Suppressor macrophage treated with lipopolysaccharide for 1 hour (primary cell): Measurements from ENCODE around the gene MYO1G.

Source experiments
- DNase-seq, 3 donors: peaks; one replicate each; pipeline ENCODE4 v3.0.0-alpha.2; 2020 to 2022

MYO1G gene

GRCh38 chr7:44965937-44966730 is 12.7 kb downstream of the MYO1G start:
- no peak for DNase-seq

- DNase-seq = no peak
Observed at GRCh38 chr7:44965441-44965903, 13.3 kb downstream of the MYO1G start.

- DNase-seq = no peak
Observed at GRCh38 chr7:44964831-44965440, 13.9 kb downstream of the MYO1G start.

GRCh38 chr7:44964384-44964830 is 14.4 kb downstream of the MYO1G start:
- peak in 1 of 3 donors; percentile 30 for DNase-seq

- DNase-seq = no peak
Observed at GRCh38 chr7:44963364-44964290, 15.2 kb downstream of the MYO1G start.

GRCh38 chr7:44962483-44963251 is 16.1 kb downstream of the MYO1G start:
- DNase-seq = no peak

- DNase-seq = no peak
Observed at GRCh38 chr7:44961844-44962482, 16.9 kb downstream of the MYO1G start.

GRCh38 chr7:44960011-44960580 is 18.7 kb downstream of the MYO1G start:
- DNase-seq = no peak

GRCh38 chr7:44959433-44959951 is 19.3 kb downstream of the MYO1G start:
- DNase-seq = peak; percentile 42 to 52 (median 47)

- DNase-seq = no peak
Observed at GRCh38 chr7:44958645-44959344, 20.0 kb downstream of the MYO1G start.

- no peak for DNase-seq
Observed at GRCh38 chr7:44956157-44956766, 22.6 kb downstream of the MYO1G start.

- DNase-seq = no peak
Observed at GRCh38 chr7:44955733-44956132, 23.1 kb downstream of the MYO1G start.

- DNase-seq = no peak
Observed at GRCh38 chr7:44953156-44953555, 25.7 kb downstream of the MYO1G start.

GRCh38 chr7:44949303-44949702 is 29.5 kb downstream of the MYO1G start:
- DNase-seq = no peak

GRCh38 chr7:44945479-44945878 is 33.3 kb downstream of the MYO1G start:
- DNase-seq = no peak

GRCh38 chr7:44944821-44945220 is 34.0 kb downstream of the MYO1G start:
- no peak for DNase-seq

- DNase-seq = no peak
Observed at GRCh38 chr7:44943631-44944030, 35.2 kb downstream of the MYO1G start.

- no peak for DNase-seq
Observed at GRCh38 chr7:44937426-44937825, 41.4 kb downstream of the MYO1G start.

- no peak for DNase-seq
Observed at GRCh38 chr7:44936322-44936721, 42.5 kb downstream of the MYO1G start.

- DNase-seq = no peak
Observed at GRCh38 chr7:44935583-44935982, 43.2 kb downstream of the MYO1G start.
